AG09309 (cell line): ENCODE results near the gene CREB3L2.
"Not testable (repeated sequence)": the region's sequence is repeated elsewhere in the genome, so short reads cannot be mapped to it uniquely, and the experiment has no call there.

Source experiments
- DNase-seq: peaks from one replicate; pipeline ENCODE4 v3.0.0-alpha.2; 2010; ENCODE audit warnings: low read depth
- H3K4me3 ChIP-seq: 2 replicates; pipeline ENCODE4 v1.5.1; 2011; ENCODE audit warnings: mild to moderate bottlenecking, low read depth, low read length, moderate library complexity; ENCODE audit not compliant: control insufficient read depth
- CTCF ChIP-seq: IDR thresholded peaks from 2 replicates; pipeline ENCODE4 v1.5.1; 2011; ENCODE audit warnings: mild to moderate bottlenecking, low read depth, low read length, inconsistent platforms; ENCODE audit not compliant: insufficient read depth, control insufficient read depth; ENCODE audit errors: missing control alignments

CREB3L2 gene

GRCh38 chr7:137836541-137836940, 165.3 kb downstream of the CREB3L2 start:
- no peak for DNase-seq
- H3K4me3 ChIP-seq = no peak overlapping the region
- TF ChIP-seq CTCF = no peak

GRCh38 chr7:137836113-137836509, 165.8 kb downstream of the CREB3L2 start:
- DNase-seq = no peak
- H3K4me3 ChIP-seq = no peak overlapping the region
- TF ChIP-seq CTCF = no peak

- no peak for DNase-seq
- no peak for TF ChIP-seq CTCF
- no peak overlapping the region for H3K4me3 ChIP-seq
Observed at GRCh38 chr7:137835486-137836112, 166.3 kb downstream of the CREB3L2 start.

GRCh38 chr7:137834552-137834951, 167.3 kb downstream of the CREB3L2 start:
- no peak for TF ChIP-seq CTCF
- no peak for DNase-seq
- no peak overlapping the region for H3K4me3 ChIP-seq

GRCh38 chr7:137832990-137833389, 168.9 kb downstream of the CREB3L2 start:
- not testable (repeated sequence) for H3K4me3 ChIP-seq, DNase-seq

- no peak for TF ChIP-seq CTCF
- DNase-seq = no peak
- H3K4me3 ChIP-seq = no peak overlapping the region
Observed at GRCh38 chr7:137832382-137832781, 169.5 kb downstream of the CREB3L2 start.

GRCh38 chr7:137831555-137831954, 170.3 kb downstream of the CREB3L2 start:
- DNase-seq = not testable (repeated sequence)

More at GRCh38 chr7:137831555-137831954, 170.3 kb downstream of the CREB3L2 start:
- not testable (repeated sequence) for H3K4me3 ChIP-seq
